IMR-90 (cell line): ENCODE measurements around the gene MUCL3. TPM values are rescaled to one million over a fixed set of nuclear protein-coding genes. Genes with fewer than 3 reads are reported as not detected.

Experiments used
- ATAC-seq: fragments of 200-7000 bp; cut with Tn5 transposase; 2 replicates; pipeline ENCODE4 v1.9.1; 2020; ENCODE audit warnings: low read depth, mild to moderate bottlenecking, moderate library complexity
- BruUV-seq: library from RNA; stranded (reverse); fragments of 400-500 nt; replicated peaks from 2 replicates; lab custom pipeline; 2021; lab: Mats Ljungman, UMichigan
- CTCF ChIA-PET: fragments of 300-600 bp; formaldehyde crosslinking; extraction: SDS; loops from one replicate; lab custom pipeline; 2021; ENCODE audit warnings: antibody characterized with exemption; lab: Yijun Ruan, JAX
- POLR2A ChIA-PET: fragments of 300-600 bp; sonication (Branson Sonifier 250); formaldehyde crosslinking; loops from one replicate; lab custom pipeline; 2022; ENCODE audit warnings: antibody characterized with exemption; ENCODE audit not compliant: unreplicated experiment; lab: Charles Lee
- DNase-seq: peaks from one replicate; pipeline ENCODE4 v3.0.0; 2013
- H2AFZ ChIP-seq: replicated peaks from 2 replicates; pipeline ENCODE3; 2013; ENCODE audit warnings: low read length, mild to moderate bottlenecking; ENCODE audit not compliant: poor library complexity
- H2AK5ac ChIP-seq: 2 replicates; pipeline ENCODE4 v1.6.1; 2013; ENCODE audit warnings: low read depth, low read length, inconsistent platforms
- H2AK9ac ChIP-seq: replicated peaks from 2 replicates; pipeline ENCODE3; 2013; ENCODE audit warnings: mild to moderate bottlenecking, low read depth, low read length, moderate library complexity; ENCODE audit not compliant: poor library complexity
- H2BK120ac ChIP-seq: 2 replicates; pipeline ENCODE4 v1.6.1; 2013; ENCODE audit warnings: low read depth, low read length, inconsistent platforms
- H2BK15ac ChIP-seq: 3 replicates; pipeline ENCODE4 v1.6.1; 2013; ENCODE audit warnings: low read depth, low read length, inconsistent platforms
- H2BK20ac ChIP-seq: 2 replicates; pipeline ENCODE4 v1.6.1; 2013; ENCODE audit warnings: low read depth, mild to moderate bottlenecking, inconsistent platforms, low read length, moderate library complexity
- H2BK5ac ChIP-seq: 2 replicates; pipeline ENCODE4 v1.6.1; 2013; ENCODE audit warnings: mild to moderate bottlenecking, low read depth, low read length, inconsistent platforms; ENCODE audit not compliant: poor library complexity, severe bottlenecking
- H3K14ac ChIP-seq: replicated peaks from 2 replicates; pipeline ENCODE4 v1.6.1; 2013; ENCODE audit warnings: low read depth, low read length, inconsistent platforms
- H3K18ac ChIP-seq: 2 replicates; pipeline ENCODE4 v1.6.1; 2013; ENCODE audit warnings: low read depth, low read length, control low read depth
- H3K23ac ChIP-seq: 2 replicates; pipeline ENCODE4 v1.6.1; 2013; ENCODE audit warnings: low read depth, low read length, inconsistent platforms
- H3K27ac ChIP-seq: 2 replicates; pipeline ENCODE4 v1.5.1; 2013; ENCODE audit warnings: mild to moderate bottlenecking, control low read depth, low read length; ENCODE audit not compliant: insufficient read depth
- H3K27me3 ChIP-seq: 2 replicates; pipeline ENCODE4 v1.6.1; 2013; ENCODE audit warnings: low read length; ENCODE audit not compliant: control insufficient read depth, insufficient read depth
- H3K36me3 ChIP-seq: 2 replicates; pipeline ENCODE4 v1.6.1; 2013; ENCODE audit warnings: low read length, mixed read lengths; ENCODE audit not compliant: control insufficient read depth, insufficient read depth
- H3K4ac ChIP-seq: 2 replicates; pipeline ENCODE4 v1.6.1; 2013; ENCODE audit warnings: low read depth, low read length, inconsistent platforms
- H3K4me1 ChIP-seq: 2 replicates; pipeline ENCODE4 v1.6.1; 2013; ENCODE audit warnings: low read length, mixed read lengths; ENCODE audit not compliant: control insufficient read depth, insufficient read depth
- H3K4me2 ChIP-seq: 2 replicates; pipeline ENCODE4 v1.6.1; 2013; ENCODE audit warnings: low read depth, mild to moderate bottlenecking, control low read depth, low read length, moderate library complexity
- H3K4me3 ChIP-seq: 2 replicates; pipeline ENCODE4 v1.5.1; 2013; ENCODE audit warnings: low read depth, mild to moderate bottlenecking, control low read depth, low read length, moderate library complexity; ENCODE audit not compliant: insufficient read depth
- H3K56ac ChIP-seq: 2 replicates; pipeline ENCODE4 v1.6.1; 2013; ENCODE audit warnings: low read length, inconsistent platforms; ENCODE audit not compliant: insufficient read depth; ENCODE audit errors: extremely low read depth
- H3K79me1 ChIP-seq, 2 experiments: 2 replicates each; pipeline ENCODE4 v1.6.1; 2013; ENCODE audit warnings: low read length in 2 of 2, inconsistent platforms in 1 of 2, low read depth in 1 of 2
- H3K9ac ChIP-seq: 2 replicates; pipeline ENCODE4 v1.6.1; 2013; ENCODE audit warnings: low read depth, low read length, control low read depth
- H3K9me1 ChIP-seq: 2 replicates; pipeline ENCODE4 v1.6.1; 2013; ENCODE audit warnings: low read length, inconsistent platforms; ENCODE audit not compliant: insufficient read depth
- H3K9me3 ChIP-seq: 2 replicates; pipeline ENCODE4 v1.6.1; 2013; ENCODE audit warnings: low read length; ENCODE audit not compliant: control insufficient read depth, insufficient read depth
- H4K20me1 ChIP-seq: 2 replicates; pipeline ENCODE4 v1.6.1; 2013; ENCODE audit warnings: low read length, inconsistent platforms; ENCODE audit not compliant: insufficient read depth
- H4K5ac ChIP-seq: 2 replicates; pipeline ENCODE4 v1.6.1; 2013; ENCODE audit warnings: mild to moderate bottlenecking, low read depth, low read length, control low read depth
- H4K8ac ChIP-seq, 2 experiments: 2 replicates each; pipeline ENCODE4 v1.6.1; 2013; ENCODE audit warnings: low read depth in 2 of 2, low read length in 2 of 2, control low read depth in 1 of 2, inconsistent platforms in 1 of 2
- H4K91ac ChIP-seq: 2 replicates; pipeline ENCODE4 v1.6.1; 2013; ENCODE audit warnings: low read depth, low read length, inconsistent platforms; ENCODE audit not compliant: insufficient read depth
- BHLHE40 ChIP-seq: fragments of 150-350 bp; IDR thresholded peaks from 2 replicates; pipeline ENCODE4 v1.6.1; 2016; ENCODE audit warnings: mild to moderate bottlenecking, low read depth, low read length
- CHD1 ChIP-seq: IDR thresholded peaks from 2 replicates; pipeline ENCODE4 v1.6.1; 2012; ENCODE audit warnings: low read depth, low read length, improper control_type of control experiment
- MXI1 ChIP-seq: IDR thresholded peaks from 2 replicates; pipeline ENCODE4 v1.6.1; 2012; ENCODE audit warnings: low read depth, mild to moderate bottlenecking, low read length, moderate library complexity, borderline replicate concordance
- NFE2L2 ChIP-seq: fragments of 150-350 bp; IDR thresholded peaks from 2 replicates; pipeline ENCODE4 v1.6.1; 2016; ENCODE audit warnings: low read depth, mild to moderate bottlenecking, low read length
- RFX5 ChIP-seq: IDR thresholded peaks from 2 replicates; pipeline ENCODE4 v1.8.0; 2012; ENCODE audit warnings: low read depth, mild to moderate bottlenecking, low read length, moderate library complexity
- SMC3 ChIP-seq: fragments of 150-350 bp; IDR thresholded peaks from 2 replicates; pipeline ENCODE4 v1.6.1; 2016; ENCODE audit warnings: low read depth, mild to moderate bottlenecking, antibody characterized with exemption, low read length, moderate library complexity
- USF2 ChIP-seq: fragments of 150-350 bp; IDR thresholded peaks from 2 replicates; pipeline ENCODE4 v1.6.1; 2017; ENCODE audit warnings: mild to moderate bottlenecking, antibody characterized with exemption, low read length, low read depth
- WGBS, 2 experiments: methylation state at CpG; one replicate each; pipeline versions ENCODE4 v1.1.5 to v1.1.7; 2013; ENCODE audit warnings: missing lambda C conversion rate in 2 of 2; ENCODE audit not compliant: insufficient read length in 1 of 2; ENCODE audit errors: extremely low coverage in 2 of 2; 5-methylcytosine and 5-hydroxymethylcytosine counted together
- dilution Hi-C: fragments of 300-500 bp; cut with HindIII; formaldehyde crosslinking; loops from one replicate; pipeline ENCODE4 v1.14.3; 2018; ENCODE audit warnings: low sequenced_read_pairs; ENCODE audit not compliant: unreplicated experiment
- in situ Hi-C: fragments of 300-500 bp; cut with MboI; formaldehyde crosslinking; loops from 3 replicates; pipeline ENCODE4 v1.14.3; 2019; ENCODE audit warnings: low sequenced_read_pairs, inconsistent platforms, mixed read lengths
- intact Hi-C: fragments of 100-400 bp; cut with micrococcal nuclease; formaldehyde crosslinking; loops from 2 replicates; pipeline ENCODE4 v1.10.0; 2022
- polyA plus RNA-seq, 3 experiments: library from polyadenylated mRNA; depleted of rRNA; stranded (reverse); fragments of >200 nt; gene quantifications; 2 replicates each; pipeline ENCODE4 v1.2.3, GENCODE V29; 2012; ENCODE audit warnings: low replicate concordance in 1 of 3
- total RNA-seq: library from RNA; depleted of rRNA; stranded (reverse); fragments of >200 nt; gene quantifications from 2 replicates; pipeline ENCODE4 v1.2.3, GENCODE V29; 2012
- TF ChIP-seq, protein P1 (sequence below): conservative IDR thresholded peaks from 2 replicates; pipeline ENCODE4 v1.5.1; 2012; ENCODE audit warnings: mild to moderate bottlenecking, low read depth, low read length, improper control_type of control experiment

The MUCL3 gene
- total and polyA plus RNA-seq, 2 of the 4 experiments (the other 2 are of a cell fraction), result not detected

- no peak overlapping the region for H2AK5ac ChIP-seq
- H4K8ac ChIP-seq, result no peak overlapping the region
- H2AFZ ChIP-seq, result no peak overlapping the region
- peaks cover 6% of the 10 kb centered on the region; the same call in 1 of the 2 replicates for H3K9me1 ChIP-seq
- no peaks in the 10 kb centered on the region for H3K79me1 ChIP-seq
- 55% methylated on average over 1 of the region's 2 CpGs; no CpG with 5 or more reads in 1 of the 2 experiments for WGBS, 2 experiments
- H2BK15ac ChIP-seq, result no peak overlapping the region
- dilution Hi-C loops, result no loop called here
- H4K5ac ChIP-seq, result no peak overlapping the region
- ATAC-seq (no peak), DNase-seq (no peak)
- ChIA-PET POLR2A (no interaction called here), CTCF (no interaction called here)
- H3K36me3 ChIP-seq, result no peaks in the 10 kb centered on the region
- H3K4ac ChIP-seq, result no peak overlapping the region
- no peak overlapping the region for H2BK5ac ChIP-seq
- no peak overlapping the region for H3K18ac ChIP-seq
- no peak overlapping the region for H3K9ac ChIP-seq
- BruUV-seq, result no TSS peak
- H3K14ac ChIP-seq, result no peak overlapping the region
- no peak overlapping the region for H3K23ac ChIP-seq
- in situ Hi-C loops, result no loop called here
- H3K27me3 ChIP-seq, result peaks cover 61% of the 10 kb centered on the region
- H3K56ac ChIP-seq, result no peak overlapping the region
- no peak overlapping the region for H3K4me3 ChIP-seq
- intact Hi-C loops, result no loop called here
- no peak overlapping the region for H2BK20ac ChIP-seq
- H2AK9ac ChIP-seq, result no peak overlapping the region
- no peaks in the 10 kb centered on the region; the same call in none of the 2 replicates for H3K9me3 ChIP-seq
- H4K91ac ChIP-seq, result no peak overlapping the region
- no peak overlapping the region for H2BK120ac ChIP-seq
- H4K20me1 ChIP-seq, result no peaks in the 10 kb centered on the region
- no peaks in the 10 kb centered on the region for H3K4me1 ChIP-seq
- no peak overlapping the region for H3K27ac ChIP-seq
- no peak overlapping the region for H3K4me2 ChIP-seq
- TF ChIP-seq MXI1, result no peak
- TF ChIP-seq USF2, result no peak
- no peak for TF ChIP-seq NFE2L2
- no peak for TF ChIP-seq BHLHE40
- no peak for TF ChIP-seq RFX5
- no peak for TF ChIP-seq CHD1
- TF ChIP-seq, protein P1, sequence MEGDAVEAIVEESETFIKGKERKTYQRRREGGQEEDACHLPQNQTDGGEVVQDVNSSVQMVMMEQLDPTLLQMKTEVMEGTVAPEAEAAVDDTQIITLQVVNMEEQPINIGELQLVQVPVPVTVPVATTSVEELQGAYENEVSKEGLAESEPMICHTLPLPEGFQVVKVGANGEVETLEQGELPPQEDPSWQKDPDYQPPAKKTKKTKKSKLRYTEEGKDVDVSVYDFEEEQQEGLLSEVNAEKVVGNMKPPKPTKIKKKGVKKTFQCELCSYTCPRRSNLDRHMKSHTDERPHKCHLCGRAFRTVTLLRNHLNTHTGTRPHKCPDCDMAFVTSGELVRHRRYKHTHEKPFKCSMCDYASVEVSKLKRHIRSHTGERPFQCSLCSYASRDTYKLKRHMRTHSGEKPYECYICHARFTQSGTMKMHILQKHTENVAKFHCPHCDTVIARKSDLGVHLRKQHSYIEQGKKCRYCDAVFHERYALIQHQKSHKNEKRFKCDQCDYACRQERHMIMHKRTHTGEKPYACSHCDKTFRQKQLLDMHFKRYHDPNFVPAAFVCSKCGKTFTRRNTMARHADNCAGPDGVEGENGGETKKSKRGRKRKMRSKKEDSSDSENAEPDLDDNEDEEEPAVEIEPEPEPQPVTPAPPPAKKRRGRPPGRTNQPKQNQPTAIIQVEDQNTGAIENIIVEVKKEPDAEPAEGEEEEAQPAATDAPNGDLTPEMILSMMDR, result no peak
- TF ChIP-seq SMC3, result no peak
These were observed 16.9 kb downstream of the MUCL3 start for GRCh38 chr6:30957716-30958115.
